ENCODE data around the gene SSTR5. TPM values are rescaled to one million over a fixed set of nuclear protein-coding genes. Genes with fewer than 3 reads are reported as not detected.
A peak's percentile ranks its signal among the peaks of the same experiment; 100 is the strongest.

The SSTR5 gene
- total and polyA plus RNA-seq, 2 experiments from 2014 or later = 0.77 to 1.3 TPM

GRCh38 chr16:1080801-1081733, 8.5 kb downstream of the SSTR5 start:
- H3K9me2 ChIP-seq (replicated peaks; ENCODE audit: insufficient read depth) = no peaks in the 10 kb centered on the region
- no peak for DNase-seq (ENCODE audit: low spot score)
- TF ChIP-seq EZH2phosphoT487 (IDR thresholded peaks at IDR 0.05; ENCODE audit: low read depth, severe bottlenecking, unreplicated experiment) (no peak), CTCF (IDR thresholded peaks at IDR 0.05; ENCODE audit: poor library complexity) (no peak), EZH2 (IDR thresholded peaks at IDR 0.05; ENCODE audit: borderline replicate concordance) (no peak)
- H3K27me3 ChIP-seq = no peaks in the 10 kb centered on the region
- no peaks in the 10 kb centered on the region for H3K36me3 ChIP-seq (replicated peaks; ENCODE audit: insufficient read depth, low read depth)
- no peak overlapping the region for H3K4me3 ChIP-seq
- no peaks in the 10 kb centered on the region for H3K9me3 ChIP-seq (ENCODE audit: low read depth)
- H3K27ac ChIP-seq = no peak overlapping the region
- no peaks in the 10 kb centered on the region for H4K20me1 ChIP-seq (ENCODE audit: insufficient read depth, poor library complexity, severe bottlenecking)
- peaks cover 14% of the 10 kb centered on the region for H3K4me1 ChIP-seq (ENCODE audit: insufficient read depth)
- H2AFZ ChIP-seq = no peak overlapping the region
- no peaks in the 10 kb centered on the region for H3K79me2 ChIP-seq
- 62% methylated on average over 36 of the region's 42 CpGs for WGBS (ENCODE audit: low lambda C conversion rate, missing lambda C conversion rate)
- no peak overlapping the region for H3K4me2 ChIP-seq

- Histone ChIP-seq H2AFZ (no peak overlapping the region), H3K27ac (no peak overlapping the region), H3K9me3 (ENCODE audit: low read depth) (no peaks in the 10 kb centered on the region), H3K4me1 (ENCODE audit: insufficient read depth) (peaks cover 14% of the 10 kb centered on the region), H3K4me3 (no peak overlapping the region), H4K20me1 (ENCODE audit: insufficient read depth, poor library complexity, severe bottlenecking) (no peaks in the 10 kb centered on the region), H3K36me3 (replicated peaks; ENCODE audit: insufficient read depth, low read depth) (no peaks in the 10 kb centered on the region), H3K79me2 (no peaks in the 10 kb centered on the region), H3K4me2 (no peak overlapping the region), H3K27me3 (no peaks in the 10 kb centered on the region), H3K9me2 (replicated peaks; ENCODE audit: insufficient read depth) (no peaks in the 10 kb centered on the region)
- 87% methylated on average over 20 of the region's 22 CpGs for WGBS (ENCODE audit: low lambda C conversion rate, missing lambda C conversion rate)
- no peak for DNase-seq (ENCODE audit: low spot score)
- no peak for TF ChIP-seq EZH2 (IDR thresholded peaks at IDR 0.05; ENCODE audit: borderline replicate concordance)
- TF ChIP-seq EZH2phosphoT487 (IDR thresholded peaks at IDR 0.05; ENCODE audit: low read depth, severe bottlenecking, unreplicated experiment) = no peak
- TF ChIP-seq CTCF (IDR thresholded peaks at IDR 0.05; ENCODE audit: poor library complexity) = no peak
Measured at GRCh38 chr16:1081734-1082265, 9.3 kb downstream of the SSTR5 start.

GRCh38 chr16:1082266-1082951, 9.9 kb downstream of the SSTR5 start:
- 71% methylated on average over 21 of the region's 21 CpGs for WGBS (ENCODE audit: low lambda C conversion rate, missing lambda C conversion rate)
- Histone ChIP-seq H3K27ac (no peak overlapping the region), H3K4me2 (no peak overlapping the region), H4K20me1 (ENCODE audit: insufficient read depth, poor library complexity, severe bottlenecking) (no peaks in the 10 kb centered on the region), H2AFZ (no peak overlapping the region), H3K4me1 (ENCODE audit: insufficient read depth) (peaks cover 14% of the 10 kb centered on the region), H3K9me3 (ENCODE audit: low read depth) (no peaks in the 10 kb centered on the region), H3K27me3 (no peaks in the 10 kb centered on the region), H3K4me3 (no peak overlapping the region), H3K79me2 (no peaks in the 10 kb centered on the region), H3K36me3 (replicated peaks; ENCODE audit: insufficient read depth, low read depth) (no peaks in the 10 kb centered on the region), H3K9me2 (replicated peaks; ENCODE audit: insufficient read depth) (no peaks in the 10 kb centered on the region)
- DNase-seq (ENCODE audit: low spot score) = peak; percentile 69
- TF ChIP-seq EZH2 (IDR thresholded peaks at IDR 0.05; ENCODE audit: borderline replicate concordance) (no peak), CTCF (IDR thresholded peaks at IDR 0.05; ENCODE audit: poor library complexity) (no peak), EZH2phosphoT487 (IDR thresholded peaks at IDR 0.05; ENCODE audit: low read depth, severe bottlenecking, unreplicated experiment) (no peak)

All from hepatocyte (in vitro differentiated cells).